NCI-H524 (cell line): ENCODE data around the gene NTN5.
"Not testable (repeated sequence)": the region's sequence is repeated elsewhere in the genome, so short reads cannot be mapped to it uniquely, and the experiment has no call there.

Source experiments
- DNase-seq, 2 experiments: peaks; one replicate each; lab custom pipeline; 2025; lab: John Stamatoyannopoulos, UW

The NTN5 gene

GRCh38 chr19:48696353-48697010, 23.7 kb upstream of the NTN5 start:
- DNase-seq: peak; percentile 36 to 64

- no peak for DNase-seq
Measured at GRCh38 chr19:48695743-48696352, 23.0 kb upstream of the NTN5 start, which contains the start of gene FUT2. FUT2 (plus strand) TSS chr19:48695971; CDS start chr19:48702957, 6,986 bp downstream.

DNA sequence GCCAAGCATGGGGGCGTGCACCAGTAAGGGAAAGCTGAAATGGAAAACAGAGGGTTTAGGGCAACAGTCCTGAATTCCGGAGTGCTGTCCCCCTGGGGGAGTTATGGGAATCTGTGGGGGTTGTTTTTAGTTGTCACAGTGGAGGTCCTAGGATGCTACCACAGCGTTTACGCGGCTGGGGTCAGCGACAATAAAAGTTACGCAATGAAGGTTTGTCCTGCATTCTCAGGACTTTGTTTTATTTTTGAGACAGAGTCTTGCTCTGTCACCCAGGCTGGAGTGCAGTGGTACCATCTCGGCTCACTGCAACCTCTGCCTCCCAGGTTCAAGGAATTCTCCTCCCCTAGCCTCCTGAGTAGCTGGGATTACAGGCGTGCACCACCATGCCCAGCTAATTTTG, 20.8 kb upstream of the NTN5 start:
- not testable (repeated sequence) for DNase-seq

DNA sequence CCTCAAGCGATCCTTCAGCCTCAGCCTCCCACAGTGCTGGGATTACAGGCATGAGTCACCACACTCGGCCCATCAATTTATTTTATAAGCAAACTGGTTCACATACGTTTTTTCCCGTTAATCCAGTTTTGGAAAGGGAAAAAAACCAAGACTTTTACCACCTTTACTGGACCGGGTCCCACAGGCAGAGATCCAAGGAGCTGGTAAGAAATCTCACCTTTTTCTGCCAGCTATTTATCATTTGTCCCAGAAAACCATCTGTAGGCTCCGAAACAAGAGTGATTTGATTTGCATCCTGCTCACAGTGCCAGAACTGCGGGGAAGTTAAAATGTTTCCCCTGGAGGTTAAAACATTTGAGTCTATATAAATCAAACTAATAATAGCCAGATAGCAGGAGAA, 16.6 kb upstream of the NTN5 start:
- DNase-seq: no peak

GRCh38 chr19:48687776-48688175, 15.0 kb upstream of the NTN5 start:
- no peak for DNase-seq

DNA sequence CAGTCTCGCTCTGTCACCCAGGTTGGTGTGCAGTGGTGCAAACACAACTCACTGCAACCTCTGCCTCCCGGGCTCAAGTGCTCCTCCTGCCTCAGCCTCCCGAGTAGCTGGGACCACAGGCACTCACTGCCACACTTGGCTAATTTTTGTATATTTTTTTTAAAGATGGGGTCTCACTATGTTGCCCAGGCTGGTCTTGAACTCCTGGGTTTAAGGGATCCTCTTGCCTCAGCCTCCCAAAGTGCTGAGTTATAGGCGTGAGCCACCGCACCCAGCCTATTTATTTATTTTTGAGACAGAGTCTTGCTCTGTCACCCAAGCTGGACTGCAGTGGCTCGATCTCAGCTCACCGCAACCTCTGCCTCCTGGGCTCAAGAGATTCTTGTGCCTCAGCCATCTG, 13.8 kb upstream of the NTN5 start:
- DNase-seq: not testable (repeated sequence)

DNA sequence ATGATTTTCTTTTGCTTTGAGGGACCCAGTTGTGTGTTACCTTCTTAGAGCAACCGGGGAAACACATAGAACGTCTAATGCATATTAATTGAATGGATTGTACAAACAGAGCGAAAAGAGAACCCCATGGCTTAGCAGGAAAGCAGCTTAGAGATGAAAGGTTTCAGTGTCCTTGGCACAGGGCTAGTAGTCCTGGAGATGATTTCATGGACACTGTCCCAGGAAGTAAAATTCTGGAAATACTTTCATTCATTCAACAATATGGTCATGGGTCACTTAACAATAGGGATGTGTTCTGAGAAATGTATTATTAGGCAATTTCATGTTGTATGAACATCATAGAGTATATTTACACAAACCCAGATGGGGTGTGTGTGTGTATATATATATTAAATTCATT, 13.3 kb upstream of the NTN5 start:
- no peak for DNase-seq

- DNase-seq: no peak
Measured at GRCh38 chr19:48685583-48685982, 12.8 kb upstream of the NTN5 start.

DNA sequence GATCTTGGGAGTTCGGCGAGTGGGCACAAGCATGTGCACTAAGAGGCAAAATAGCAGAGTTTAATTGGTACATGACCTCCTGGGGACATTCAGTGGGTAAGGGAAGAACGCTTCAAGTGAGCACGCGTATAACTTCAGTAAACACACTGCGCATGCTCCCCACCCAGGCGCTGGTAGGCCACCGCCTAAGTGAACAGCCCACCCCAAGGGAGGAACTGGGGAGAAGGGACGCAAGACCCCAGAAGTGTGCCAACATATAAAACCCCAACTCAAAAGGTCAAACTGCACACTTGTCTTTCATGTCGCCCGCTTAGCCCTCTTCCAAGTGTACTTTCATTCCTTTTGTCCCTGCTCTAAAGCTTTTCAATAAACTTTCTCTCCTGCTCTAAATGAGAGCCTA, 10.5 kb upstream of the NTN5 start:
- DNase-seq: no peak

DNA sequence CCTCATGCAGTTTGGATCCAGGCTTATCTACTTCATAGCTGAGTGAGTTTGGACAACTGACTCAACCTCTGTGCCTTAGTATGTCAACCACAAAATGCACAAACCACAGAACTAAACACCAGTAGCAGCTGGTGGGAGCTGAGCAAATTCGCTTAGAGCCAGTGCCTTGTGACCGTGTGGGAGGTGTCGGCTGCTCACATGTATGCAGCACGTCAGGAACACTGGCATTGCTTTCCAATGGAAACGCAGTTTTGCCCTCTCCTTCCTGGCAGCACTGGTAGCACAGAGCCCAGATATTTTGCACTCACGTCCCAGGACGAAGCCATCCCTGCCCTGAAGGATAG, 8.3 kb upstream of the NTN5 start:
- DNase-seq: no peak

- no peak for DNase-seq
Measured at GRCh38 chr19:48680436-48681126, 7.8 kb upstream of the NTN5 start.

DNA sequence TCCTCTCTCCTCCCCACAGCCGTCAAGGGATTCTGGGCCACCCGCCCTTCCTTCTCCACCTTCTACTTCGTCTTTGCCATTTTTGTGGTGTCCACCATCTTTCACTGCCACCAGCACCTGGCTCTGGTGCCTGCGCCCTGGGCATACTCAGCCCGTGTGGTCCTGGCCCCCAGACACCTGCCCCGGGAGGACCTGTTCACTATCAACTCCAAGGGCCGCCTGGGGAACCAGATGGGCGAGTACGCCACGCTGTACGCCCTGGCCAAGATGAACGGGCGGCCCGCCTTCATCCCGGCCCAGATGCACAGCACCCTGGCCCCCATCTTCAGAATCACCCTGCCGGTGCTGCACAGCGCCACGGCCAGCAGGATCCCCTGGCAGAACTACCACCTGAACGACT, 7.2 kb upstream of the NTN5 start:
- not testable (repeated sequence) for DNase-seq

DNA sequence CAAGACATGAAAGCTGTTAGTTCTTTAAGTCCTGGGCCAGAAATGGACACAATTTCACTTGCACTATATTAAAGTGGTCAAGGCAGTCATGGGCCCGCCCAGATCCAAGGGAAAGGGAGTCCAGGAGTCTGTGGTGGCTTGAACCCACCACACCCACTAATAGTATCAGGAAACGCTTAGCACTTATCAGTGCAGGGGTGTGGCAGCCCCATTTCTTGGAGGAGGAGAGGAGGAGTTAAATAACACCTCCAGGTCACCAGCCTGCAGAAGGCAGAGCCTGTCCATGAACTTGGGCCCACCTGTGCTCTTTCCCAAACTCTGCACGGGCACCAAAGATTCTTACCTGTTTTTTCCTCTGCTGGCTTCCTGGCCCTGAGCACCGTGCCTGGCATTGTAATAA, 5.4 kb upstream of the NTN5 start:
- DNase-seq: no peak

DNA sequence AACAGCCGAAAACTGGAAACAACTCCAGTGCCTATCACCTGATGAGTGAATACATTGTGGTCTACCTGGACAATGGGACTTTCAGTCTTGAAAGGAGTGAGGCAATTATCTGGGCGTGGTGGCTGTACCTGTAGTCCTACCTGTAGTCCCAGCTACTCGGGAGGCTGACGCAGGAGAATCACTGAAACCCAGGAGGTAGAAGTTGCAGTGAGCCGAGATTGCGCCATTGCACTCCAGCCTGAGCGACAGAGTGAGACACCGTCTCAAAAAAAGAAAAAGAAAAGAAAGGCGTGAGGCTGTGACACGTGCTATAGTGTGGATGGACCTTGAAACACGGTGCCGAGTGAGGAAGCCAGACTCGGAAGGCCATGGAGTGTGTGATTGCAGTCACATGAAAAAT, 4.1 kb upstream of the NTN5 start:
- no peak for DNase-seq

DNA sequence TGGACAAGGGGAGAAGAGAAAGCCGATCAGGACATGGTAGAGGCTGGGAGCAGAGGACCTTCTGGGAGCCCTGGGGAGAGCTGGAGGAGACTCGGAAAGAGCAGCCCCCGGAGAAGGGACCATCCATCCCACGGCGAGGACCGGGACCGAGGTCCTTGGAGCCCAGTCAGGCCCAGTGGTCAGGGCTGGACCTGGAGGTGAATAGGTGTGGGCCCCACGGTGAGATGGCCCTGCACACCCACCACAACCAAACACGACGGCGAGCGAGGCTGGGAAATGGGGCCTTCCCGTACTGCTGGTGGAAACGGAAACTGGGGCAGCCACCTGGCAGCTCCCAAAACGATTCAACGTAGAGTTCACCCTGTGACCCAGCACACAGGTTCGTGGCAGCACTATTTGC, 3.7 kb upstream of the NTN5 start:
- DNase-seq: no peak

DNA sequence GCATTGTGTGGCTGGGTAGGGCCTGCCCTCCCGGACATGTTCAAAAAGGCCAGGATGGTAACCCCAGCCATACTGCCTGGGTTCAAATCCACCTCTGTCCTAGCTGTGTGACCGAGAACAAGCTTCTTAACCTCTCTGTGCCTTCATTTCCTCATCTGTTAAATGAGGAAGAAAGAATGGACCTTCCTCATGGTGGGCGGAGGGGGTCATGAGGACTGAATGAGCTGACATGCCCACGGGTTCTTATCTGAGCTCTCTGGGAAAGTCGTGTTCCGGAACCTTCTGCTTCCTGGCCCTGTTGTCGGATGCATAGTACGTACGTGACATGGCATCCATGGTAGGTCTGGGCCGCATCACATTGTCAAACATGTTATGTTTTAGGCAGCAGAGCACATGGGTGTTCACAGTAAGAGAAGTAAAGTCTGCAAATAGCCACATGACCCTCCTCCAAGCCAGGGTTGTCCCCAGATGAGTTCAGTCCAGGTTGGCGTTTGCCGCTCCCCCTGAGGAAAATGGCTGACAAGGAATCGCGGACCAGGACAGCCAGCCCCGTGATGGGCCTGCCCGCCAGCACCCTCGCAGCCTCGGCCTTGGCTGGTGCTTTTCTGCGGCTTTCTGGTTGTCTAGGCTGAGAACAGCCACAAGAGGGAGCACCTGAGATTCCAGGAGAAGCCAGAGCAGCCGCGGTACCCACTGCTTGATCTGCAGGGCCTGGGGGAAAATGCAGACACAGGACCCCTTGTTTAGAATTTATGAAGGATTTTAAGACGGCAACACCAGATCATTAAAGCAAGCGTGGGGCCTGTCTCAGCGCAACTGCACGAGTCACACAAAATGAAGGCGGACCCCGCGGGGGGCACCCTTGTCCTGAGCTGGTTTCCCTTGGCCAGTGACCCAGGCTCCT, 2.4 kb upstream of the NTN5 start:
- DNase-seq: peak; percentile 84 to 94

DNA sequence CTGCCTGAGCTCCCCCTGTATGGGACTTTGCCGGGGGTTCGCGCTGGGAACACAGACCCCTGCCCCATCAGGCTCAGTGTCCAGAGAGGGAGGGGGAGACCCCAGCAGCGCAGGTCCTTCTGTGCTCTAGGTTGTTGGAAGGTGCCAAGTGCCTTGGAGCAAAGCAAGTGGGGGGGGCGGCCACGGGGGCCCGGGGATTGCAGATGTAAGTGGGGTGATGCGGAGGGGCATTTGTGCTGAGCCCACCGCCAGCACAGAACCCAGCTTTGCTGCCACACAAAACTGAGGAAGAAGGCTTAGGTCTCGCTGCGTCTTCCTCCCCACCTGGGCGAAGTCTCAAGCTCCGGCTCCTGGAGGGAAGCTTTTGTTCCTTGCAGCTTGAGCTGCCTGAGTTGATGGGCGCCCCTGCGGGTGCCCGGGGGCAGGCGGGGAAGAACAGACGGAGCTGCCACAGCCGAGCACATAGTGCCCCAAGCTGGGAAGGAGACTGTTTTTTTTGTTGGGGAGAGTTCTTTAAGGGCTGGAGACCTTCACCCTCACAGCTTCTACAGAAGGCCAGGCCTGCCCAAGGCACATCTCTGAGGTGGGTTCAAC, 1.5 kb upstream of the NTN5 start:
- no peak for DNase-seq

- DNase-seq: no peak
Measured at GRCh38 chr19:48673436-48674100, 751 bp upstream of the NTN5 start.

DNA sequence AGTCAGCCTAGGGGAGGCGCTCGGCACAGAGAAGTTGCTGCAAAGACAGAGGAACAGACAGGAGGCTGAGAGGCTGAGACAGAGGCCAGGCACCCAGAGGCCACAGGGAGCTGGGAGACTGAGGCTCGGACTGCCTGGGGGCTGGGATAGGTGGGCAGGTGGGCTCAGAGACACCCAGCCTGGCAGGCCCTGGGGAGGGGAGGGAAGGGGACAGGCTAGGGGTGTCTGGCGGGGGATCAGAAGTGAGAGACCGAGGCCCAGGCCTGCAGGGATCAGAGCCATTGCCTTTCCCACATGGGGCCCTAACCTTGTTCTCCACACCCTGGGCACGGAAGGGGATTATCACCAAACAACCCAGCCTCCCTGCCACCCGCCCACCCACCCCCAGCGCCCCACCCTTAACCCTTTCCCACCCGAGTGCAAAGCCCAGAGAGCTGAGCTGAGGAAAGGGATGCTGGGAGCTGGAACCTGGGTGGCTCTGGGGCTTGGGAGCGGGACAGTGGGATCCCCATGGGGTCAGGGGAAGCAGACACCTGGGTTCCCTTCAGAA, 1.3 kb downstream of the NTN5 start:
- peak; percentile 66 to 82 for DNase-seq

GRCh38 chr19:48670699-48671445, 1.9 kb downstream of the NTN5 start:
- DNase-seq: peak in 1 of 2 experiments; percentile 31
